ENCODE data around the gene LRRC32. TPM values are rescaled to one million over a fixed set of nuclear protein-coding genes. Genes with fewer than 3 reads are reported as not detected.

Gene LRRC32
- total RNA-seq, 4 donors from 2014 or later = 14.5 to 35.5 (median 23.4) TPM

DNA sequence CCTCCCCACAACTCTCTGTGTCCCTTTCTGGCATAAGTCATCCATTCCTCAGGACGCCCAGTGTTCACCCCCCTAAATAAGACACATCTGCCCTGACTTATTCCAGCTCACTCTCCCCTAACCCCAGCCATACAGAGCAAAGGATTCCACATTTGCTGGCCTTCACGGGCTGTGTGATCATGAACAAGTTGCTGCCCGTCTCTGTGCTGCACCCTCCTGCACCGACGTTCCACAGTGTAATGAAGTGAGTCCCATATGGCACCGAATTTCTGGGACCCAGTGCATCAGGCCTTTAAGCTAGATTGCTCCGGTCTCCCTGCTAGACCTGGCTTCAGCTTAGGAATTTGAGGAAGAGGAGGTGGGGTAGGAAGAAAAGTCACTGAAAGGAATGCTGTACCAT, 22.4 kb upstream of the LRRC32 start:
- H3K27me3 ChIP-seq = no peaks in the 10 kb centered on the region
- TF ChIP-seq, protein P1, sequence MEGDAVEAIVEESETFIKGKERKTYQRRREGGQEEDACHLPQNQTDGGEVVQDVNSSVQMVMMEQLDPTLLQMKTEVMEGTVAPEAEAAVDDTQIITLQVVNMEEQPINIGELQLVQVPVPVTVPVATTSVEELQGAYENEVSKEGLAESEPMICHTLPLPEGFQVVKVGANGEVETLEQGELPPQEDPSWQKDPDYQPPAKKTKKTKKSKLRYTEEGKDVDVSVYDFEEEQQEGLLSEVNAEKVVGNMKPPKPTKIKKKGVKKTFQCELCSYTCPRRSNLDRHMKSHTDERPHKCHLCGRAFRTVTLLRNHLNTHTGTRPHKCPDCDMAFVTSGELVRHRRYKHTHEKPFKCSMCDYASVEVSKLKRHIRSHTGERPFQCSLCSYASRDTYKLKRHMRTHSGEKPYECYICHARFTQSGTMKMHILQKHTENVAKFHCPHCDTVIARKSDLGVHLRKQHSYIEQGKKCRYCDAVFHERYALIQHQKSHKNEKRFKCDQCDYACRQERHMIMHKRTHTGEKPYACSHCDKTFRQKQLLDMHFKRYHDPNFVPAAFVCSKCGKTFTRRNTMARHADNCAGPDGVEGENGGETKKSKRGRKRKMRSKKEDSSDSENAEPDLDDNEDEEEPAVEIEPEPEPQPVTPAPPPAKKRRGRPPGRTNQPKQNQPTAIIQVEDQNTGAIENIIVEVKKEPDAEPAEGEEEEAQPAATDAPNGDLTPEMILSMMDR (IDR thresholded peaks at IDR 0.05 in 4 of 5, conservative IDR thresholded peaks at IDR 0.05 in 1 of 5) = no peak
- no peak for TF ChIP-seq POLR2A (IDR thresholded peaks at IDR 0.05)
- no peaks in the 10 kb centered on the region for H3K4me1 ChIP-seq
- H3K27ac ChIP-seq = no peak overlapping the region
- DNase-seq = no peak
- no peak overlapping the region for H3K4me3 ChIP-seq
- no peaks in the 10 kb centered on the region for H3K36me3 ChIP-seq
- intact Hi-C loops (cut with DNase I; ENCODE audit: low total_unique reads) = no loop called here
- in situ Hi-C loops (cut with MboI; ENCODE audit: low sequenced_read_pairs in 4 of 4) = loop anchor here in 1 of 4 donors (25.0 kb wide), 1 partner anchor 106 kb away; no protein-coding TSS in a partner anchor
- ATAC-seq = no peak
- H3K9me3 ChIP-seq = no peaks in the 10 kb centered on the region

DNA sequence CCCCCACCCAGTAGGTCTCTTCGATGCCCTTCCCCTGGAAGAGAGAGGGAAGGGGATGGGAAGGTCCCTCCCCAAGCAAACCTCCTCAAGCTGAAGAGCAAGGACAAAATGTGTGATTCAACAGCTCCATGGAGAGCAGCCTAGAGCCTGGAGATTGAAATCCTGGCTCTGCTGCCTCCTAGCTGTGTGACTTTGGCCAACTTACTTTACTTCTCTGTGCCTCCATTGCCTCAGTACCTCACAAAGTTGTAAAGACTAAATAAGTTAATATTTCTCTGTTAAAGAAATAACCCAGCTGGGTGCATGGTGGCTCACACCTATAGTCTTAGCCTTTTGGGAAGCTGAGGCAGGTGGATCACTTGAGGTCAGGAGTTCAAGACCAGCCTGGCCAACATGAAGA, 21.1 kb upstream of the LRRC32 start:
- H3K27me3 ChIP-seq = no peaks in the 10 kb centered on the region
- intact Hi-C loops (cut with DNase I; ENCODE audit: low total_unique reads) = no loop called here
- DNase-seq = no peak
- no peaks in the 10 kb centered on the region for H3K36me3 ChIP-seq
- TF ChIP-seq POLR2A (IDR thresholded peaks at IDR 0.05) = no peak
- TF ChIP-seq, protein P1 (IDR thresholded peaks at IDR 0.05 in 4 of 5, conservative IDR thresholded peaks at IDR 0.05 in 1 of 5) = no peak
- H3K4me1 ChIP-seq = no peaks in the 10 kb centered on the region
- ATAC-seq = no peak
- no peak overlapping the region for H3K4me3 ChIP-seq
- no peaks in the 10 kb centered on the region for H3K9me3 ChIP-seq
- in situ Hi-C loops (cut with MboI; ENCODE audit: low sequenced_read_pairs in 4 of 4) = loop anchor here in 1 of 4 donors (25.0 kb wide), 1 partner anchor 104 kb away; no protein-coding TSS in a partner anchor
- H3K27ac ChIP-seq = no peak overlapping the region

DNA sequence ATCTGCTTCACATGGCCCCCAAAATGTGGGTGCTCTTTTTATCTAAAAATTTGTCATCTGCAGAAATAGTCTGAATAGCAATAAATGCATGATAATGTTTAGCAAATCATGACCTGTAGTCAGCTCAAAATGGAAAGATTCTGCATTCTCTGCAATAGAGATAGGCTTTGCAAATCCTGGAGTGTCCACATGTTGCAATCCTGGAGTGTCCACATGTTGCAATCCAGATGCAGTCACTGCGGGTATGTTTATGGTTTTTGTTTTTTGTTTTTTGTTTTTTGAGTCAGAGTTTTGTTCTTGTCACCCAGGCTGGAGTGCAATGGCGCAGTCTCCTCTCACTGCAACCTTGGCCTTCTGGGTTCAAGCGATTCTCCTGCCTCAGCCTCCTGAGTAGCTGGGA, 20.2 kb upstream of the LRRC32 start:
- ATAC-seq (no peak), DNase-seq (no peak)
- intact Hi-C loops (cut with DNase I; ENCODE audit: low total_unique reads) (no loop called here), in situ Hi-C loops (cut with MboI; ENCODE audit: low sequenced_read_pairs in 4 of 4) (loop anchor here in 1 of 4 donors (25.0 kb wide), 1 partner anchor 103 kb away; no protein-coding TSS in a partner anchor)
- H3K4me3 ChIP-seq = no peak overlapping the region
- H3K9me3 ChIP-seq = no peaks in the 10 kb centered on the region
- no peaks in the 10 kb centered on the region for H3K4me1 ChIP-seq
- TF ChIP-seq, protein P1 (IDR thresholded peaks at IDR 0.05 in 4 of 5, conservative IDR thresholded peaks at IDR 0.05 in 1 of 5) = no peak
- TF ChIP-seq POLR2A (IDR thresholded peaks at IDR 0.05) = no peak
- no peaks in the 10 kb centered on the region for H3K27me3 ChIP-seq
- H3K27ac ChIP-seq = no peak overlapping the region
- H3K36me3 ChIP-seq = no peaks in the 10 kb centered on the region

DNA sequence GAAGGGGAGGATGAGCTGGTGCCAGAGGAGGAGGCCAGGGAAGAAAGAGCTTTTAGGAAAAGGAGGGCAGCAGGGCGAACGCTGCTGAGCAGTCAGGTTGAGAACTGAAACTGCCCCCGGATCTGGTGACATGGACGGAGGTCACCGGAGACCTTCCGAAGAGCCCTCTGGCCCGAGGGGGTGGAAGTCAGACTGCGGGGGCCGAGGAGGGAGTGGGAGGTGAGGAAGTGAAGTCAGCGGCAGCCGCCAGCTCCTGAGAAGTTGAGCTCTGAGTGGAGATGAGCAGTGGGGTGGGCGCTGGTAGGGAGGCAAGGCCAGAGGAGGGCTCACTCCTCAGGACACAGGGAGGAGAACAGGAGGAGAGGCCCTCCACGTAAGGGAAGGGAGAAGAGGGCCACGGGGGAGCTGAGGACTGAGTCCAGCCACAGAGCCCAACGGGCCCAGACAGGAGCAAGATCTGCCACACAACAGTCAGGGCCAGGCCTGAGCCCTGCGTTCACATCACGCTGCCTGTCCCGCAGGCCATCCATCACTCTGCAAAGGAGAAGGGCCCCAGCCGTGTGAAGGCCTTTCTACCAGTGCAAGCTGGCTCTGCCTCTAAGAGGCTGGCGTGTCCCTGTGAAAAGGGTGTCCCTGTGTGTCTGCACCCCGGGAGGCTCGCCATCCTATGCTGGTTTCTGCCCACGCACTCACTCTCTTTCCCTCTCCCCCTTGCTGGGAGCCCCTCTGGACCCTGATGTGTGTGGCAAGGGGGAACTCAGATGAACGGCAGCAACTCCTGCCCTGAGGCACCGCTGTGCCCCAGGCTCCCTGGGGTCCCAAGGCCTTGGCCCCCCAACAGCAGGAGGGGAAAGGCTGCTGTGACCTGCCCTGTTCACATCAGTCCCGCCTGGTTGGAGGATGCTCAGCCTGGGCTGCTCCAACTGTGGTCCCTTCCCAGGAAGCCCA, 19.0 kb upstream of the LRRC32 start:
- no peak for TF ChIP-seq POLR2A (IDR thresholded peaks at IDR 0.05)
- TF ChIP-seq, protein P1 (IDR thresholded peaks at IDR 0.05 in 4 of 5, conservative IDR thresholded peaks at IDR 0.05 in 1 of 5) = no peak
- Histone ChIP-seq H3K27ac (no peak overlapping the region), H3K9me3 (no peaks in the 10 kb centered on the region), H3K27me3 (no peaks in the 10 kb centered on the region), H3K36me3 (no peaks in the 10 kb centered on the region), H3K4me3 (no peak overlapping the region), H3K4me1 (no peaks in the 10 kb centered on the region)
- intact Hi-C loops (cut with DNase I; ENCODE audit: low total_unique reads) = no loop called here
- no peak for ATAC-seq
- in situ Hi-C loops (cut with MboI; ENCODE audit: low sequenced_read_pairs in 4 of 4) = loop anchor here in 2 of 4 donors (10.0 to 25.0 kb wide), 2 partner anchors 102 to 135 kb away; no protein-coding TSS in a partner anchor
- no peak for DNase-seq
